Sigmoid colon (tissue), 7 donors: Measurements from ENCODE around the gene DNAH11. TPM values are rescaled to one million over a fixed set of nuclear protein-coding genes. Genes with fewer than 3 reads are reported as not detected.
A peak's percentile ranks its signal among the peaks of the same experiment; 100 is the strongest.

Experiments used
- DNase-seq: peaks from one replicate; pipeline ENCODE4 v3.0.0-alpha.2; 2019
- H3K27ac ChIP-seq, 4 donors: fragments of 200-600 bp; sonication (generic); one replicate each; pipeline ENCODE4 v1.5.1; 2016 to 2019; ENCODE audit warnings: mild to moderate bottlenecking in 1 of 4
- H3K27me3 ChIP-seq, 3 donors: fragments of 200-600 bp; sonication (generic); one replicate each; pipeline ENCODE4 v1.5.1; 2019; ENCODE audit warnings: mild to moderate bottlenecking in 1 of 3
- H3K36me3 ChIP-seq, 4 donors: fragments of 200-600 bp; sonication (generic); one replicate each; pipeline ENCODE4 v1.5.1; 2016 to 2019
- H3K4me1 ChIP-seq, 4 donors: fragments of 200-600 bp; sonication (generic); one replicate each; pipeline ENCODE4 v1.5.1; 2017 to 2019
- H3K4me3 ChIP-seq, 4 donors: fragments of 200-600 bp; sonication (generic); one replicate each; pipeline ENCODE4 v1.5.1; 2017 to 2019; ENCODE audit warnings: mild to moderate bottlenecking in 2 of 4, moderate library complexity in 1 of 4
- H3K9me3 ChIP-seq, 4 donors: fragments of 200-600 bp in 3 of 4; sonication (generic) in 3 of 4; one replicate each; pipeline versions ENCODE4 v1.5.1 to v1.6.1; 2013 to 2019
- CTCF ChIP-seq, 4 experiments: fragments of 450-650 bp in 3 of 4; fragments of 200-600 bp in 1 of 4; IDR thresholded peaks; one replicate each; pipeline ENCODE4 v1.5.1; 2016 to 2019; ENCODE audit warnings: antibody characterized with exemption in 4 of 4, mild to moderate bottlenecking in 3 of 4, moderate library complexity in 2 of 4
- EP300 ChIP-seq, 4 donors: sonication (generic); formaldehyde crosslinking; IDR thresholded peaks; one replicate each; pipeline ENCODE4 v1.6.1; 2017; ENCODE audit warnings: antibody characterized with exemption in 4 of 4
- POLR2A ChIP-seq, 2 donors: fragments of 450-650 bp; IDR thresholded peaks; one replicate each; pipeline ENCODE4 v1.6.1; 2016; ENCODE audit warnings: antibody characterized with exemption in 2 of 2, mild to moderate bottlenecking in 2 of 2, moderate library complexity in 2 of 2
- POLR2AphosphoS5 ChIP-seq, 4 donors: sonication (generic); formaldehyde crosslinking; IDR thresholded peaks; one replicate each; pipeline ENCODE4 v1.6.1; 2017; ENCODE audit warnings: antibody characterized with exemption in 4 of 4
- WGBS, 2 donors: extraction: QIAGEN DNeasy Blood & Tissue Kit; methylation state at CpG; one replicate each; pipeline ENCODE4 v1.1.7; 2013; 5-methylcytosine and 5-hydroxymethylcytosine counted together
- intact Hi-C: fragments of 100-400 bp; cut with DNase I; formaldehyde crosslinking; loops from one replicate; pipeline ENCODE4 v1.15.1; 2023
- polyA plus RNA-seq, 3 donors: library from polyadenylated mRNA; stranded (reverse); fragments of 200-250 nt; gene quantifications; one replicate each; pipeline ENCODE4 v1.2.3, GENCODE V29; 2013
- total RNA-seq, 4 donors: library from RNA; depleted of rRNA; stranded (reverse); fragments of >200 nt; gene quantifications; one replicate each; pipeline ENCODE4 v1.1.0, GENCODE V29; 2016
- donor health status: healthy with polysubstance abuse.
- donor health status: Bipolar disorder and iron deficiency.
- donor health status: healthy.

DNAH11 gene
- total and polyA plus RNA-seq, 7 donors: under 0.01 to 1.2 (median 0.13) TPM; not detected in 2

GRCh38 chr7:21504021-21504420, 38.8 kb upstream of the DNAH11 start:
- H3K36me3 ChIP-seq: no peaks in the 10 kb centered on the region
- no peaks in the 10 kb centered on the region for H3K27me3 ChIP-seq
- no peak overlapping the region for H3K4me3 ChIP-seq
- no peaks in the 10 kb centered on the region for H3K4me1 ChIP-seq
- intact Hi-C loops: loop anchor here (10.0 kb wide), 1 partner anchor 501 kb away; no protein-coding TSS in a partner anchor
- no peak for DNase-seq
- 62 to 89% methylated on average over 2 of the region's 2 CpGs for WGBS, 2 donors
- no peak overlapping the region for H3K27ac ChIP-seq
- no peaks in the 10 kb centered on the region for H3K9me3 ChIP-seq
- TF ChIP-seq POLR2A (IDR thresholded peaks at IDR 0.05) (no peak), CTCF (IDR thresholded peaks at IDR 0.05) (no peak), EP300 (IDR thresholded peaks at IDR 0.05) (no peak), POLR2AphosphoS5 (IDR thresholded peaks at IDR 0.05) (no peak)

GRCh38 chr7:21507627-21508343, 35.1 kb upstream of the DNAH11 start:
- H3K27me3 ChIP-seq: no peaks in the 10 kb centered on the region
- peak; percentile 57 for DNase-seq
- H3K27ac ChIP-seq: no peak overlapping the region
- TF ChIP-seq POLR2AphosphoS5 (IDR thresholded peaks at IDR 0.05): no peak
- TF ChIP-seq CTCF (IDR thresholded peaks at IDR 0.05): peak; percentile 48 to 76 (median 66)
- no peaks in the 10 kb centered on the region for H3K9me3 ChIP-seq
- intact Hi-C loops: loop anchor here (5.0 to 10.0 kb wide), 3 partner anchors 250 to 730 kb away; no protein-coding TSS in a partner anchor
- H3K4me1 ChIP-seq: no peaks in the 10 kb centered on the region
- 80 to 92% methylated on average over 8 of the region's 8 CpGs for WGBS, 2 donors
- H3K4me3 ChIP-seq: no peak overlapping the region
- peaks cover 0 to 14% (median 0%) of the 10 kb centered on the region in 4 donors for H3K36me3 ChIP-seq

GRCh38 chr7:21508538-21508937, 34.3 kb upstream of the DNAH11 start:
- intact Hi-C loops: loop anchor here (5.0 to 10.0 kb wide), 3 partner anchors 251 to 731 kb away; no protein-coding TSS in a partner anchor
- Histone ChIP-seq H3K4me1 (no peaks in the 10 kb centered on the region), H3K27me3 (no peaks in the 10 kb centered on the region), H3K27ac (no peak overlapping the region), H3K9me3 (no peaks in the 10 kb centered on the region), H3K4me3 (no peak overlapping the region), H3K36me3 (peaks cover 0 to 14% (median 0%) of the 10 kb centered on the region in 4 donors)
- no peak for TF ChIP-seq POLR2AphosphoS5 (IDR thresholded peaks at IDR 0.05)
- TF ChIP-seq POLR2A (IDR thresholded peaks at IDR 0.05): no peak
- TF ChIP-seq EP300 (IDR thresholded peaks at IDR 0.05): no peak
- no peak for TF ChIP-seq CTCF (IDR thresholded peaks at IDR 0.05)
- no peak for DNase-seq
- 95 to 98% methylated on average over 3 of the region's 3 CpGs for WGBS, 2 donors

GRCh38 chr7:21514062-21514461, 28.8 kb upstream of the DNAH11 start:
- TF ChIP-seq POLR2AphosphoS5 (IDR thresholded peaks at IDR 0.05) (no peak), CTCF (IDR thresholded peaks at IDR 0.05) (no peak), EP300 (IDR thresholded peaks at IDR 0.05) (no peak), POLR2A (IDR thresholded peaks at IDR 0.05) (no peak)
- Histone ChIP-seq H3K9me3 (no peaks in the 10 kb centered on the region), H3K4me1 (no peaks in the 10 kb centered on the region), H3K36me3 (peaks cover 0 to 14% (median 0%) of the 10 kb centered on the region in 4 donors), H3K27ac (no peak overlapping the region), H3K4me3 (no peak overlapping the region), H3K27me3 (no peaks in the 10 kb centered on the region)
- intact Hi-C loops: no loop called here
- no peak for DNase-seq
